ENCODE measurements around the gene KRIT1.

Gene KRIT1

DNA sequence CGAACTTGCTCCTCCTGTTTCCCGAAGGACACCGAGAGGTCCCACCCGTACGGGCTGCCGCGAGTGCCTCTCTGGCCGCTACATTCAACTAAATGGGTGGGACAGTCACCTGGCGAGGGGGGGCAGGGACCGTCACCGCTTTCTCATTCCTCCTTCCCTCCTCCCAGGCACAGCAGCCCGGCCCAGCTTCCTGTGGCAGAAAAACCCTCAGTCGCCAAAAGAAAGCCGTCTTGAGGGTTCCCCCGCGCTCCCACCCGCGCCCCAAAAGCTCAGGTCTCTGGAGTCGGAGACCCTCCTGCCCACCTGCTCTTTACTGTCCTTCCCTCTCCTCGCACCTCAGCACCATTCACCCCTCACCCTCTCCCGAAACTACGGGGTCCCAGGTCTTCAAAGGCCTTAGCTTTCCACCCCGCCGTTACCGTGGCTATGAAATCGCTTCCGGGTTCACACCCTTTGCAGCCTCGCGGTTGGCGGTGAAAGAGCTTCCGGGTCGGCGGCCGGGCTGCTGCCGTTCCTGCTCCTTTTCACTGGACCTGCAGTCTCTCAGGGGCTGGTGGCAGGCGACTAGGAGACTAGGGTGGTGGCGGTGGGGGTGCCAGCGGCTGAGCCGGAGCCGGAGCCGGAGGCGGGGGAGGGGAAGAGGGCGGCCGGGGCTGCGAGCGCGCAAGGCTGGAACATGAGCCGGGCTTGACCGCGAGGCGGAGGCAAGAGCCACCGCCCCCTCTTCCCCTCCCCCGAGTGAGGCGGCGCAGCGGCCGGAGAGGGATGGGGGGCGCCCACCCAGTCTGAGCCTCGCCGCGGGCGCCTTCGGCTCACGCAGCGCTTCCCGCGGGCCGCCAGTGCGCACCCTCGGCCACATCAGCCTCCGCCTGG, at the start of gene KRIT1, which contains the start of gene ANKIB1:
Gene KRIT1, minus strand, starts transcription at position 428 of the 873 bp plus-strand sequence. CDS start 3,779 bp downstream, outside the sequence.
Gene ANKIB1, plus strand, starts transcription at position 488 of the 873 bp plus-strand sequence. CDS start 49,005 bp downstream, outside the sequence.
- in situ Hi-C loops (cut with HindIII; ENCODE audit: low pct_unique_long_range_greater_than_20kb, low sequenced_read_pairs), result no loop called here
- peak; percentile 60 to 85 for DNase-seq (ENCODE audit: low read depth in 1 of 2, low spot score in 1 of 2)
- no peak for TF ChIP-seq JUND (IDR thresholded peaks at IDR 0.05; ENCODE audit: low read depth)

- DNase-seq (ENCODE audit: low read depth in 1 of 2, low spot score in 1 of 2), result no peak
- TF ChIP-seq JUND (IDR thresholded peaks at IDR 0.05; ENCODE audit: low read depth), result no peak
- in situ Hi-C loops (cut with HindIII; ENCODE audit: low pct_unique_long_range_greater_than_20kb, low sequenced_read_pairs), result no loop called here
These were observed 49.7 kb upstream of the KRIT1 start for GRCh38 chr7:92295391-92295790.

DNA sequence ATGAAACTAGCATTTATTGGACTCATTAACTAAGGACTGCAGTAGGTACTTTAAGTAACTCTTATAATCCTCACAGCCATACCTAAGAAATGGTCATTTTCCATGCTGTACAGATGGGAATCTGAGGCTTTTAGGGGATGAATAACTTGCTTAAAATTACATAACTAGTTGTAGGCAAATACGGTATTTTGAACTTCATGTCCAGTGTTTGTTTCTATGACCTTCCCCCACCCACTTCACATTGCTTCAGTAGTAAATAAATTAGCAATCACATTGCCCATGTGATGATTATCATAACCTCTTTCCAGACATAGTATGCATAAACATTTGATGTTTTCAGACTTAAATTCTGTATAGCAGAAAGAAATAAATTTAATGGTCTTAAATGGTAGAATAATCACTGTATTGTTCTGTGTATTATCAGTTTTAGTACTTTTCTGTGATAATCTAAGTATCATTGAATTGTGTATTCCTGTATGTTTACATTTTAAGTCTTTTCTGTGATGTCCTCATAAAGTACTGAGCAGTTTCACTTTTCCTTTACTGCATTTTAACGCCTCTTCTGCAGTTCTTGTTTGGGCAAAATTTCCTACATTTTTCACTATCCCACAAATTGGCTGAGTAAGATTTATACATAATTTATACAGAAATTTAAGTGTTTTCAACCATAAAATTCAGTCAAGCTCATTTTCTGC, 48.3 kb upstream of the KRIT1 start:
- TF ChIP-seq JUND (IDR thresholded peaks at IDR 0.05; ENCODE audit: low read depth), result no peak

GRCh38 chr7:92292981-92293380, 47.3 kb upstream of the KRIT1 start:
- in situ Hi-C loops (cut with HindIII; ENCODE audit: low pct_unique_long_range_greater_than_20kb, low sequenced_read_pairs), result no loop called here
- TF ChIP-seq JUND (IDR thresholded peaks at IDR 0.05; ENCODE audit: low read depth), result no peak
- DNase-seq (ENCODE audit: low read depth in 1 of 2, low spot score in 1 of 2), result peak in 1 of 2 experiments; percentile 1

More for the DNA sequence above, 48.3 kb upstream of the KRIT1 start:
- no peak for DNase-seq (ENCODE audit: low read depth in 1 of 2, low spot score in 1 of 2)
- in situ Hi-C loops (cut with HindIII; ENCODE audit: low pct_unique_long_range_greater_than_20kb, low sequenced_read_pairs), result no loop called here

GRCh38 chr7:92289321-92289720, 43.6 kb upstream of the KRIT1 start:
- in situ Hi-C loops (cut with HindIII; ENCODE audit: low pct_unique_long_range_greater_than_20kb, low sequenced_read_pairs), result no loop called here
- no peak for TF ChIP-seq JUND (IDR thresholded peaks at IDR 0.05; ENCODE audit: low read depth)
- DNase-seq (ENCODE audit: low read depth in 1 of 2, low spot score in 1 of 2), result no peak

- in situ Hi-C loops (cut with HindIII; ENCODE audit: low pct_unique_long_range_greater_than_20kb, low sequenced_read_pairs), result no loop called here
- TF ChIP-seq JUND (IDR thresholded peaks at IDR 0.05; ENCODE audit: low read depth), result no peak
- no peak for DNase-seq (ENCODE audit: low read depth in 1 of 2, low spot score in 1 of 2)
These were observed 37.2 kb upstream of the KRIT1 start for GRCh38 chr7:92282930-92283329.

- no peak for DNase-seq (ENCODE audit: low read depth in 1 of 2, low spot score in 1 of 2)
- TF ChIP-seq JUND (IDR thresholded peaks at IDR 0.05; ENCODE audit: low read depth), result no peak
- in situ Hi-C loops (cut with HindIII; ENCODE audit: low pct_unique_long_range_greater_than_20kb, low sequenced_read_pairs), result no loop called here
These were observed 36.6 kb upstream of the KRIT1 start for GRCh38 chr7:92282221-92282814.

- TF ChIP-seq JUND (IDR thresholded peaks at IDR 0.05; ENCODE audit: low read depth), result no peak
- no peak for DNase-seq (ENCODE audit: low read depth in 1 of 2, low spot score in 1 of 2)
- in situ Hi-C loops (cut with HindIII; ENCODE audit: low pct_unique_long_range_greater_than_20kb, low sequenced_read_pairs), result no loop called here
These were observed 35.3 kb upstream of the KRIT1 start for GRCh38 chr7:92281031-92281430.

- in situ Hi-C loops (cut with HindIII; ENCODE audit: low pct_unique_long_range_greater_than_20kb, low sequenced_read_pairs), result no loop called here
- DNase-seq (ENCODE audit: low read depth in 1 of 2, low spot score in 1 of 2), result peak in 1 of 2 experiments; percentile 6
- no peak for TF ChIP-seq JUND (IDR thresholded peaks at IDR 0.05; ENCODE audit: low read depth)
These were observed 33.8 kb upstream of the KRIT1 start for GRCh38 chr7:92279396-92280031.

GRCh38 chr7:92276460-92276864, 30.7 kb upstream of the KRIT1 start:
- in situ Hi-C loops (cut with HindIII; ENCODE audit: low pct_unique_long_range_greater_than_20kb, low sequenced_read_pairs), result no loop called here
- no peak for DNase-seq (ENCODE audit: low read depth in 1 of 2, low spot score in 1 of 2)
- no peak for TF ChIP-seq JUND (IDR thresholded peaks at IDR 0.05; ENCODE audit: low read depth)

DNA sequence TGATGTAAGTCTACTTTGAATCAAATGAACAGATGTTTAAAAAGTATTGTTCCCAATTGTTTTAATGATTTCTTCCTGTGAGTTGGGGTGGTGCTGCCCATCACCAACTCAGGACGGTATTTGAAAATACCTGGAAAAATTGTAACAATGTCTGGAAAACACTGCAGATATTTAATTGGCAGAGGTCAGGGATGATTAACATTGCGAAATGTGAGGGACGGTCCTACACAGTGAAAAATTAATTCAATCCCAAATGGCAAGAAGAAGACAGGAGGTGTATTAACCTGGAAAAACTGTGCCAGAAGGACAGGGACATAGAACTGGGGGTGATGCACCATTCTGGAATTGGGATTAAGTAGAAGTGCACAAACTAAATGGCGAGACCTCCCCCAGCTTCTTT, 29.6 kb upstream of the KRIT1 start:
- TF ChIP-seq JUND (IDR thresholded peaks at IDR 0.05; ENCODE audit: low read depth), result no peak
- no peak for DNase-seq (ENCODE audit: low read depth in 1 of 2, low spot score in 1 of 2)
- in situ Hi-C loops (cut with HindIII; ENCODE audit: low pct_unique_long_range_greater_than_20kb, low sequenced_read_pairs), result no loop called here

- in situ Hi-C loops (cut with HindIII; ENCODE audit: low pct_unique_long_range_greater_than_20kb, low sequenced_read_pairs), result no loop called here
- no peak for DNase-seq (ENCODE audit: low read depth in 1 of 2, low spot score in 1 of 2)
- TF ChIP-seq JUND (IDR thresholded peaks at IDR 0.05; ENCODE audit: low read depth), result no peak
These were observed 23.2 kb upstream of the KRIT1 start for GRCh38 chr7:92268921-92269320.

All from T47D (cell line).